ENCODE data around the gene SLC34A3. TPM values are rescaled to one million over a fixed set of nuclear protein-coding genes. Genes with fewer than 3 reads are reported as not detected.
"Not testable (repeated sequence)": the region's sequence is repeated elsewhere in the genome, so short reads cannot be mapped to it uniquely, and the experiment has no call there.

SLC34A3 gene
- total RNA-seq, 1 donor from 2014 or later: not detected

DNA sequence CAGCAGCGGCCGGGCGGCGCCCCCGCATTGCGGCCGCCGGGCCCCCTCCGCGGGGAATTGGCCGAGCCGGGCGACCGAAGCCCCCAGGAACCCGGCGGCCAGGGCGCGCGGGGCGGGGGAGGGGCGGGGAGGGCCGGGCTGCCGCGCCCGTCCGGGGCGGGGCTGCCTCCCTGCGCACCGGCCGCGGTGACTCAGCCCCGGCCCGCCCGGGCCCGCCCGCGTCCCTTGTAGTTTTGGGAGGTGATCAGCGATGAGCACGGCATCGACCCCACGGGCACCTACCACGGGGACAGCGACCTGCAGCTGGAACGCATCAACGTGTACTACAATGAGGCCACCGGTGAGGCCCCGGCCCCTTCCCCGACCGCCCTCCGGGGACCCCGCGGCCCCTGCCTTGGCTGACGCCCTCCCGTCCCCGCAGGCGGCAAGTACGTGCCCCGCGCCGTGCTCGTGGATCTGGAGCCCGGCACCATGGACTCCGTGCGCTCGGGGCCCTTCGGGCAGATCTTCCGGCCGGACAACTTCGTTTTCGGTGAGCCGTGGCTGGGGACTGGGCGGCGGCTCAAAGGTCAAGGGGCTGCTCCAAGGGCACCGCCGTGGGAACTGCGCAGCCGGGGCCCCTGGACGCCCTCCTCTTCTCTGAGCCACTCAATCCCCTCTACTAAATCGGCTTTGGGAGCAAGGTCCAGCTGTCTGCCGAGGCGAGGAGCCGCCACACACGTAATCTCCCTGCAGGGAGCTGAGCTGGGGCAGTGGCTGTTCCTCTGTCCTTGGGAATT, 11.0 kb downstream of the SLC34A3 start:
- no peak for DNase-seq (ENCODE audit: low spot score)

DNA sequence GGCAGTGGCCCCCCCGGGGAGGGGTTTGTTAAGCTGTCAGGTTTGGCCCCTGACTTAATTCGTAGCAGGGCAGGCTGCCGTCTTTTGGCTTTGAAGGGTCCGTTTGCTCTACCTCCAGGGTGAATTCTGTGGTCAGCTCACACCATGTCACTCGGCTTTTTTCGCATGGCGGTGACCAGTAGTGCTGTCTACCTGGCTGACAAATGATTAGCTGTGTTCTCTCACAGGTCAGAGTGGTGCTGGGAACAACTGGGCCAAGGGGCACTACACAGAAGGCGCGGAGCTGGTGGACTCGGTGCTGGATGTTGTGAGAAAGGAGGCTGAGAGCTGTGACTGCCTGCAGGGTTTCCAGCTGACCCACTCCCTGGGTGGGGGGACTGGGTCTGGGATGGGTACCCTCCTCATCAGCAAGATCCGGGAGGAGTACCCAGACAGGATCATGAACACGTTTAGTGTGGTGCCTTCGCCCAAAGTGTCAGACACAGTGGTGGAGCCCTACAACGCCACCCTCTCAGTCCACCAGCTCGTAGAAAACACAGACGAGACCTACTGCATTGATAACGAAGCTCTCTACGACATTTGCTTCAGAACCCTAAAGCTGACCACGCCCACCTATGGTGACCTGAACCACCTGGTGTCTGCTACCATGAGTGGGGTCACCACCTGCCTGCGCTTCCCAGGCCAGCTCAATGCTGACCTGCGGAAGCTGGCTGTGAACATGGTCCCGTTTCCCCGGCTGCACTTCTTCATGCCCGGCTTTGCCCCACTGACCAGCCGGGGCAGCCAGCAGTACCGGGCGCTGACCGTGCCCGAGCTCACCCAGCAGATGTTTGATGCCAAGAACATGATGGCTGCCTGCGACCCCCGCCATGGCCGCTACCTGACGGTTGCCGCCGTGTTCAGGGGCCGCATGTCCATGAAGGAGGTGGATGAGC, 11.8 kb downstream of the SLC34A3 start:
- no peak for DNase-seq (ENCODE audit: low spot score)

DNA sequence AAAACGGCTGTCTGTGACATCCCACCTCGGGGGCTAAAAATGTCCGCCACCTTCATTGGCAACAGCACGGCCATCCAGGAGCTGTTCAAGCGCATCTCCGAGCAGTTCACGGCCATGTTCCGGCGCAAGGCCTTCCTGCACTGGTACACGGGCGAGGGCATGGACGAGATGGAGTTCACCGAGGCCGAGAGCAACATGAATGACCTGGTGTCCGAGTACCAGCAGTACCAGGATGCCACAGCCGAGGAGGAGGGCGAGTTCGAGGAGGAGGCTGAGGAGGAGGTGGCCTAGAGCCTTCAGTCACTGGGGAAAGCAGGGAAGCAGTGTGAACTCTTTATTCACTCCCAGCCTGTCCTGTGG, 12.5 kb downstream of the SLC34A3 start:
- DNase-seq (ENCODE audit: low spot score): not testable (repeated sequence)

DNA sequence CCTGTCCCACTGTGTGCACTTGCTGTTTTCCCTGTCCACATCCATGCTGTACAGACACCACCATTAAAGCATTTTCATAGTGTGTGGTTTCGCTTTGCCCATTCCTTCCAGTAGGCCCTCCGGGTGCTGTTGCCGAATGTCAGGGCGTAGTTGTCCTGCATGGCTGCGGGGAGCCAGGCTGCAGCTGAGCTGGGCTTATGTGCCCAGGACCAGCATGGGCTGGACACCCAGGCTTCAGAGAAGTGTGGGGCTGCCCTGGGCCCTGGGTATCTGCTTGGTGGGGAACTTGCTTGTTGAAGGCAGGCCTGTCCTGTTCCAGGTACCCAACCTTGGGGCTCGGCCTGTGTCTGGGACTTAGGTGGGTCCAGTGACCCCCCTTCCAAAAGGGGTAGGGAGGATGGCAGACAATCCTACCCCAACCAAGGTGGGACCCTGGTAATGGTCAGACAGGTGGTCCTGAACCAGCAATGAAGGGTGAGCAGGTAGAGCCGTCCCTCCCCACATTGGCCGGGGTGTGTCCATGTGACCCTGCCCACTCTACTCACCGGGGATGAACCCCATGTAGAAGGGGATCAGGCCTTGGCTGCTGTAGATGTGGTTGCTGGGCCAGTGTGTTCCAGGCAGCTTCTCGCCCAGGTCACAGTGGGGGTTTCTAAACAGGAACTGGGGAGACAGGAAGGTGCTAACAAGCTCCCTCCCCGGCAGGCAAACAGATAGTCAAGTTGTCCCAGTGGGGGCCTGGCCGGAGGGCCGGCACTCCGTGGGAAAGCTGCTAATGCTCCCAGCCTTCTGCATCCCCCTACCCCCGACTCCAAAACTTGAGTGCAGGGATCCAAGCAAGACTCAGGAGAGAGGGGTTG, 13.2 kb downstream of the SLC34A3 start:
- DNase-seq (ENCODE audit: low spot score): no peak

DNA sequence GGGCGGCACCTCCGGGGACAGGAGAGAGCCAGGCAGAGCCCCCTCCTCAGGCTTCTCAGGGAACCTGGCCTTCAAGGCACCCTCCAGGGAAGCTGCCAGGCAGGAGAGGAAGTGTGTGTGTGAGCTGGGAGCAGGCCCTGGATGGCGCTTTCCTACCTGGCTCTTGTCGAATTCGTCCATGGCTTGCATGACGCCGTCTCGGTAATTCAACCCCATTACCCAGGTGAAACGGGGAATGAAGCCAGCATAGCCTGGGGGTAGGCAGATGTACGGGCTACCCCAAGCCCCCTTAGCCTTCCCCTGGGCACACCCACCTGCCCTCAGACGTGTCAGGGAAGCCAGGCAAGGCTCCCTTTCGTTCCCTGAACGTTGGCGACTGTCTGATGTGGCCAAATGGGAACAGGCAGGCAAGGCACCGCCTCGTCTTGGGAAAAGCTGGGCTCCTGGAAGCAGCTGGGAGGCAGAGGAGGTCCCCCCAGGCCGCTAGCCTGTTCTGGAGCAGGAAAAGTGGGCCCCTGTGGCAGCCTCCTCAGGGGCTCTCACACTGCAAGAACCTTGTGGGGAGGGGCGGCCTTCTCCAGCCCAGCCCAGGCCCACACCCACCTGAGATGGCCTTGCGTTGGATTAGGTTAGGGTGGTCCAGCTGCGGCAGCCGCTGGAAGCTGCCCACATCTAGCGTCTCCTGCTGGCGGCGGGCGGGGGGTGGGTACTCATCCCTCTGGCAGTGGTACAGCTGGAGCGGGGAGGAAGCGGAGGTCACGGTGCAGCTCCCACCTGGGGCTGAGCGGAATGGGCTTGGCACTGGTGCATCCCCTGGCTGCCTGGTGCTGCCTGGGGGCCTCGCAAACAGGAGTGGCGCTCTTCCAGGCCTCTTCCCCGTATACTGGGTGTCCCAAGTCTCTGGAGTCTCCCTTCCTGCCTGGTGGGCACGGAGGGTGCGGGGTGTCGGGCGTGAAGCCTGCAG, 14.1 kb downstream of the SLC34A3 start:
- no peak for DNase-seq (ENCODE audit: low spot score)

DNA sequence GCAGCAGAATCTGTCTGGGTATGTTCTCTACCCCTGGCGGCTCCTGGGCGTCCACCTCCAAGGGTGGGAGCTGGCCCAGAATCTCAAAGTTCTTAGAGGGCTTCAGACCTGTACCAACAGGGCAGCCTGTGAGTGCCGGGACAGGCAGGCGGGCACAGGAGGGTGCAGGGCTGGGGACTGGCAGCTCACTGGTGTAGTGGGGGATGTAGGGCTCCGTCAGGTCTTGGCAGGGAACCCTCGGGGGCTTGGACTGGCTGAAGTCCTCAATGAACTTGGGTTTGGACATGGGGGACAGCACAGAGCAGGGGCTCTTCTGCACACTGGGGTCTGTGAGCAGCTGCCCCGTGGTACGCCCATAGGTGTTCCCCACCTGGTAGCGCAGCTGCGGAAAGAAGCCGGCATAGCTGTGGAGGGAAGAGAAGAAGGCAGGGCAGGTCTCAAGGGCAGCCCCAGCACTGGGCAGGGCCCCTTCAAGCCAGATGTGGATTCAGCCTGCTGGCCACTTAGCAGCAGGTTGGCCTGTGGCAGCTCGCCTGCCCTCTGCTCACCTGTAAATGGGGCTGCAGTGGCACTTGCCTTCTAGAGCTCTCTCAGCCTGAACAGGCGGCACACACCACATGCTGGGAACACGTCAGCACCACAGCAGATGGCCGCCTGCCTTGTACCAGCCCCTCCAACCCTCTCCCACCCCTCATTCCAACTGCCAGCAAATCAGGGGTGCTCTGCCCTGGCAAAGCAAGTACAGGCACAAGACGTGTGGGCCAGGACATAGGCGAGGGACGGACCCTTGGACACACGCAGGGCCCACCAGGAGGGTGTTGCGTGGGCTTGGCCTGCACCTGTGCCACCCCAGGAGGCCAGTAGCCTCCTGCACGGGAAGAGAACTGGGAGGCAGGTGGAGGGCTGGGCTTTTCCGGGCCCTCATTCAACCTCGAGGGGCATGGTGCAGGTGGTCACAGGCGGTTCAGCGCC, 15.0 kb downstream of the SLC34A3 start:
- no peak for DNase-seq (ENCODE audit: low spot score)

DNA sequence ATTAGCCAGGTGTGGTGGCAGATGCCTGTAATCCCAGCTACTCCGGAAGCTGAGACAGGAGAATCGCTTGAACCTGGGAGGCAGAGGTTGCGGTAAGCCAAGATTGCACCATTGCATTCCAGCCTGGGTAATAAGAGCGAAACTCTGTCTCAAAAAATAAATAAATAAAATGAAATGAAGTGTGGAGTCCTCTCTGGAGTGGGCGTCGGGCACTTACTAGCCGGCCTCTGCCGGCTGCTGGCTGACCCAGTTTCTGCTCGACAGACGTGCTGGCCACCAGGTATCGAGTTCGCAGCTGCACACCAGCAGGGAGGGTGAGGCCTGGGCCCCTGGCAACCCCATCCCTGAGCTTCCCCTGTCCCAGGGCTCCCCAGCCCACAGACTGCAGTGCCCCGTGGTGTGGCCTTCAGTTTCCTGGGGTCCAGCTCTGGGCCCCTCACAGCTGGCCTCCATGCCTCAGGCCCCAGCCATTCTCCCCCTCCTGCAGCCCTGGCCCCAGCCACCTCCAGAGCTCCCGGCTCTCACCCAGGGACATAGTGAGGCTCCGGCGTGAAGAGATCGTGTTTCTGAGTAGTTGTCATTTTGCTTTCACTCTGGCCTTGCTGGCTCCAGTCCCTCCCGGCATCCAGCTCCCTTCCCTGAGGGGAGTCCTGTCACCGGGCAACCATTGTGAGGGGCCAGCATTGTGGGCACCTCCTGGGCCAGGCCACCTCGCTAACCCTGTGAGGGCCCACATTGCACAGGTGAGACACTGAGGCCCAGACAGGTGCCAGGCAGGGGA, 16.6 kb downstream of the SLC34A3 start:
- DNase-seq (ENCODE audit: low spot score): no peak

DNA sequence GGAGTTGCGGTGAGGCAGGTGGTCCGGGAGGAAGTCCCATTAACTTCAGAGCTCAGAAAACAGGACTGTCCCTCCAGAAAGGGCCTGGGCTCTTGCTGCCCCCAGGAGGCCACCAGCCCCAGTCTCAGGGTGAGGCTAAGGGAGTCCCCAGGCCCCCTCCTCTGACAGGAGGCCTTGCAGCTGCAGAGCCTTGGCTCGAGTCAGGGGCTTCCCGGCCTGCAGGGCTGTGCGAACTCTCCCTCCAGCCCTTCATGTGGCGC, 17.1 kb downstream of the SLC34A3 start:
- no peak for DNase-seq (ENCODE audit: low spot score)

DNA sequence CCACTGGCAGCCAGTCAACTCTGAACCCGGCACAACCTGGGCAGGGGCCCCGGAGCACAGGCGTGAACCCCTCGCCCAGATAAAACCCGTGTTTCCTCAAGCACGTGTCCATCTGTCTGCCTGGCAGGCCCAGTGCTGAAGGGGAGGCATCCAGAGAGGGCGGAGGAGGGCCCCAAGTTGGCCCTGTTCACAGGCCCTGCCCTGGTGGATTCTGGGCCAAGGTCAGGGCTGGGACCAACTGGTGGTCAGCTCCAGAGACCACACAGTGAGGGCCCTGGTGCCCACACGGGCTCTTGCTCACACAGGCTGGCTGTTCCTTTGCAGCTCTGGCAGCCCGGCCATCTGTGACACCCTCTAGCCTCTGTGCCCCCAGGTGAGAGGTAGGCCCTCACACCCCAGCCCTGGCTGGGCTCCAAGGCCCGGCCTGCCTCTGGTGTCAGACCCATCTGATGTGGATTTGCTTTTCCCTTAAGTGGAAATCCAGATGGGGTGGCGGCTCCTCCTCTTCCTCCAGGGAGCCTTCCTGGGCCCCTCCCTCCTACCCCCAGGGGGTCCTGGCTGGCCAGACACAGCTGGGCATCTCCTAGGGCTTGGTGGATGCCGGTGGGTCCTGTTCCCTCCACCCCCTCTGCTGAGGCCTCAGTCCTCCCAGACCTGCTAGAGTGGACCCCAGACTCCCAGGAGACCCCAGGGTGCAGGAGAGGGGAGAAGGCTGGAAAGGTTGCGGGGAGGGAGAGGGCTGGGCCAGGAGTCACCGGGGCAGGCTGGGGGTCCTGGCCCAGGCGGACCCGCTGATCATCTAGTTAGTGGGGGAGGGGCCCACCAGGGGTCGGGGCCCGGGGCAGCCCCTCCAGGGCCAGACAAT, 19.9 kb downstream of the SLC34A3 start:
- DNase-seq (ENCODE audit: low spot score): no peak

DNA sequence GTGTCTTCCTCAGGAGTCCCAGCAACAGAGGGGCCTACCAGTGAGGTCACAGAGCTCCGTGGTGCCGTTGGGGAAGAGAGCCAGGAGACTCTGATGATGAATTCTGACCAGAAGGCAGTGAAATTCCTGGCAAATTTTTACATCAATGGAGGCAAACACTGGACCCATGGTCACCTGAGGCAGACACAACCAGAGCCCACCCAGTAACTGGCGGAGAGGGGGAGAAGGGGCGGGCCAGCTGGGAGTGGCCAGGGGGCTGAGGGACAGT, 20.4 kb downstream of the SLC34A3 start, which contains the start of gene STPG3:
STPG3 (plus strand) TSS at position 93 of the 268 bp plus-strand sequence; CDS start at position 94, 1 bp downstream.
- DNase-seq (ENCODE audit: low spot score): no peak

DNA sequence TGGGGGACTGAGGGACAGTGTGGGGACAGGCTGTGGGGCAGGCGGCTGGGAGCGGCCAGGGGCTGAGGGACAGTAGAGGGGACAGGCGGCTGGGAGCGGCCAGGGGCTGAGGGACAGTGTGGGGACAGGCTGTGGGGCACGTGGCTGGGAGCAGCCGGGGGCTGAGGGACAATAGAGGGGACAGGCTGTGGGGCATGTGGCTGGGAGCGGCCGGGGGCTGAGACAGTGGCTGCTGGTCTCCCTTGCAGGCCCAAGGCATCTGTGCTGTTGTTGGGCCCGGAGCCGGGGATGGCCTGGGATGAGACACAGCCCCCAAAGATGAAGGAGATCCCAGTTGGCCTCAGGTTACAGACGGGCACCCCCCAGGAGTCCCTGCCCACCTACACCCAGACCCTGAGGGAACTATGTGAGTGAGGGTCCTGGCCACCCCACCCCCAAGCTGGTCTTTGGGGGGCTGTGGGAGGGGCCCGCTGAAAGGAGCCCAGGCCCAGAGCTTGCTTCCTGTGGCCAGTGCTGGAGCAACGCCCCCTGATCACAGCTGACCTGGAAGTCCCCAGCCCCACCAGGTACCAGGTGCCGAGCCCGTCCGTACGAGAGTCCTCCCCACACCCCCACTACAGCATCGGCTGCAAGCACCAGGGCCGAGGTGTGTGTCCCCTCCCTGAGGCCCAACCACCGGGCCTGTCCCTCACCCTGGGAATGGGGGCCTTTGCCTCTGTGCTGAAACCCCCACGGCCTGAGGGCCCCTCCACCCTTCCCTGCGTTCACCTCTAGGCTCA, 21.0 kb downstream of the SLC34A3 start:
- no peak for DNase-seq (ENCODE audit: low spot score)

DNA sequence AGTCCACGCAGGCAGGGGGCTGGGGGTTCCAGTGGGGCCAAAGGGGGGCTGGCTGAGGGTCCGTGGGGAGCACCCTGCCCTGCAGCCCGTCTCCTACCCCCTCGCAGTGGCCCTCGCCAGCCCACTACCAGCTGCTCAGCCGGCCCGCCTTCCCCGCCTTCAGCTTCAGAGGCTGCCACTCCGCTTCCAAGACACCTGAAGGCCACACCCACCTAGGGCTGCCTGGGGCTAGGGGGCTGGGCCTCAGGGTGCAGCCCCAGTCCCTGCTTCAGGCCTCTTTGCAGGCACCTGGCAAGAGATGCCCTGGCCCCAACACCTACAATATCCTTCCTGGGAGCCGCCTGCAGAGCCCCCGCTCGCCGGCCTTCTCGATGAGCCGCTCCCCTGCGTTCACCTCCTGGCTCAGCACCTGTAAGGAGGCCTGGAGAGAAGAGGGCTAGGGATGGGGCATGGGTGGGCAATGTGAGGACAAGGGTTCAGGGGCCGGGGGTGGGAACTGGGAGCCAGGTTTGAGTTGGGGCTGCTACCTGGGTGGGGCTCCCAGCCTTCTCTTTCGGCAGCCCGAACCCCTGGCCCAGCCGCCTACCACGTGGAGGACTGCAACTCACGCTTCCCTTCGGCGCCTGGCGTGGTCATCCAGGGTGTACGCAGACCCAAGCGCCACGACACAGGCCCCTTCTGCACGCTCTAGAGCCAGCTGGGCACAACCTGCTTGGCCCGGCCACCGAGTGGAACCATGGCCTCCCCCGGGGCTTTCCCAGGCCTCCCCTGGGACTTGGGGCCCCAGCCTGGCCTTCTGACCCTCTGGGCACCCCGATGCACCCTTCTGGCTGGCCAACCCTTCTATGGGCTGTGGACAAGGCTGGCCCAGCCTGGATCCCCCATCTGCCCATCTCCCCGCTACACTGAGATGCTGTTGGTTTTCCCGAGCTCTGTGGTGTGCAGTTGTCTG, 22.1 kb downstream of the SLC34A3 start:
- no peak for DNase-seq (ENCODE audit: low spot score)

DNA sequence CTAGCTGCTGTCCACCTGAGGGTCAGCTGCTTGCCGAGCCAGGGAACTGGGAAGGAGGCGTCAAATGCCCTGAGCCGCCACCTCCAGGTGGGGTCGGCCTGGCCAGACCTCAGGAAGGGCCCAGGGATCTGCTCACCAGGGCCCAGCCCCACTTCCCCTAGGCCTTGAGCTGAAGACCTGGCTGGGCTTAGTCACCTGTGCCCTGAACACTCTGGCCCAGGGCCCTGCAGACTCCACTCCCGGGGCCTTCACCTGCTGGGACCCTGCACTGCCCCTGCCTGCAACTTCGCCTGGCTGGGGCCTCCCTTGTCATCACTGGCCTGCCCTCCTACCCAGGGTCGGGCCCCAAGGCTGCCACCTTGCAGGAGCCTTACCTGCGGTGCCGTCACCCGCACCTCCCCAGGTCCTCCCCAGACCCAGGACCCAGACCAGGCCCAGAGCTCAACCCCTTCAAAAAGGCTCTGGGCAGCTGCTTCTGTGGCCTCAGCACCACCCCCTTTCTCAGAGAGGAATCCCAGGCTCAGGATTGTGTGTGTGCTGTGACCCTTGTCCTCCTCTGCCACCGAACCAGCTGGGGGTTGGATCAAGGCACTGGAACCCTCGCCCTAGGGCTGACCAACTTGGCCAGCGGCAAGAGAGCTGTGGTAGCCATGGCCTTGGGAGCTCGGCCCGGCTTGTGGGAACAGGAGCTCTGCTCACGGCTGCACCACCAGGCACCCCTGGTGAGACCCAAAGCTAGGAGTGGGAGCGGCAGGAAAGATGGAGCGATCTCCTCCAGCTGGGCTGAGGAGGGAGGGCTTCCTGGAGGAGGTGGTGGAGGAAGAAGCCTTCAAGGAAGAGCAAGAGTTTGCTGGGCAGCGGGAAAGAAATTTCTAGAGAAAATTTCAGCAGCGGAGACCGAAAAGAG, 23.3 kb downstream of the SLC34A3 start:
- no peak for DNase-seq (ENCODE audit: low spot score)

DNA sequence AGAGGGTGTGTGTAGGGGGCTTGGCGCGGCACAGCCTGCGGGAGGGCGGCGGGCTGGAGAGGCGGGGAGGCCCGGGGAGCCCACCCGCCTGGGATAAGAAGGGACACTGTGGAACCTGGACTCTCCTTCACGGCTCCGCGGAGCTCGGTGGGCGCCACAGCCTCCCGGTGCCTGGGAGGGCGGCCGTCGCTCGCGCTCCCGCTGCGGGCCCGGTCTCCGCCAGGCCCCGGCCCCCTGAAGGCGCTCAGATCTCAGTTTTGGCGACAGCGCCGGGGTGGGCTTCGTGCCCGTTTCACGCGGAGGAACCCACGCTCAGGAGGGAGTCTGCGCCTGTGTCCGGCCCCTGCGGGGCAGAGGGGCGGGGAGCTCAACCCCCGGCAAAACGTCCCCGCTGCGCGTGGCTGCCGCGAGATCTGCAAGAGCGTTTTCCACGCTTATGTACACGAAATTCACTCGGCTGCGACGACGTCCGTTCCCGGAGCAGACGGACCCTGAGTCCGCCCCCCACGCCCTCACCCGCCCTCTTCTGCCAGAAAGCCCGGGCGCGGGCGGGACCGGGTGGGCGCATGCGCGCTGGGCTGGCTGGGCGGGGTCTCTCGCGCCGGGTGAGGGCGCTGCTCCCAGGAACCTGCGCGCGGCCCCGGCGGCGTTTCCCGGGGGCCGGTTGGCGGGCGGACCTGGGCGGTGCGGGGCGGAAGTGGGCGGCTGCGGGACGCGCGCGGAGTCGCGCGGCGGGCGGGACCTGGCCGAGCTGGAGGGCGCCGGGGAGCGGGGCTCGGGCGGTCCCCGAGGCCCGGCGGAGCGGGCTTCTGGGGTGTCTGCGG, 24.1 kb downstream of the SLC34A3 start, which contains the start of gene NELFB:
NELFB (plus strand) TSS at position 704 of the 824 bp plus-strand sequence.
- DNase-seq (ENCODE audit: low spot score): peak; percentile 98
